Medulla oblongata (tissue), 1 donor: ENCODE data around the gene MCFD2.
"Not testable (repeated sequence)": the region's sequence is repeated elsewhere in the genome, so short reads cannot be mapped to it uniquely, and the experiment has no call there.

ENCODE experiments used
- DNase-seq: peaks from one replicate; pipeline ENCODE4 v3.0.0-alpha.2; 2015; ENCODE audit errors: extremely low spot score

The MCFD2 gene

DNA sequence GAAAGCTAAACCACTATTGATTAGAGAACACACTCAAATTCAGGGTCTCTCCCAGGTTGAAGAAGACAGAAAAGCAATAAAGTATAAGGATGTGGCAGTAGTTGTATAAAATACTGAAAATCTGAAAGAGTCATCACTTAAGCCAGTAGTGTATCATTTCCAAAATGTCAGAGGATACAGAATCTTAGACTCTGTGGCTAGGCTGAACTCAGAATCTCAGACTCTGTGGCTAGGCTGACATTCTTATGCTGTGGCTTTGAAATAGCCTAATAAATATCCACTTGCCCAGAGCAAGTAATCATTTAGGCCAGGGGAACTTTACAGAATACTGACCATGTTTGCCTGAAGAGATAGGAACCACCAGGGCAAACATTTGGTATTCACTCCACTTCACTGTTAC is 13.1 kb downstream of the MCFD2 start:
- no peak for DNase-seq

DNA sequence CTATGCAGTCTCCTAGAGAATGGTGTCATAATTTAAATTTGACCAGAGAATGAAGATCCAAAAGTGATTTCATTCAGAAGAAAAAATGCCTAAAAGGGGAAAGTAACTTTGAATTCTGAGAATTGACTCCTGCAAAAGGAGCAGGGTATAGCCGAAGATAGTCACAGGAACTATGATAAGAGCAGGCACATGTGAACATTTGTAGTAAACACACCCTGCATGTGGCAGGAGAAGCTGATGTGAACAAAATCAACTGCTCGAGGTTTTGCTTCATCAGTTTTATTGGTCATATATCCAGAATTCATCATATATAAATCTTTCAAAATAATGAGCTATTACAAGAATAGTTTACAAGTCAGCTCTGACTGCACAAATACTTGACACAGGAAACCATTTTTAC is 14.0 kb downstream of the MCFD2 start:
- no peak for DNase-seq

DNA sequence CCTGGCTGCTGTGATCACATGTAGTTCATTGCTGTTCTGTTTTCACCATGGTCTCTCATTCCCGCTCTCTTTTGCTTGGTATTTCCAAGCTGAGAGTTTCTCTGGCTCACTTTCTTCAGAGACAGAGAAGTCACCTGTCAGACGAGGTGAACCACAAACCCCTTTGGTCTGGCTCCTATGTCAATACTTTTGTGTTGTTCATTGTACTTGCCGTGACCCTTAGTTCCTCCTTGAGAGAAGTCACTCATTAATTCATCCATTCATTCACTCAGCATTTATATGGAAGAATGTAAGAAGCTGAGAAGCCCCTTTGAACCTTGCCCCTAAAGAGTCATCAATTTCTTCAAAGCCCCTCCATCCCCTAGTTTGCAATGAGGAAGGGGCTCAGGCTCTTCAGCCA is 15.2 kb downstream of the MCFD2 start:
- no peak for DNase-seq

DNA sequence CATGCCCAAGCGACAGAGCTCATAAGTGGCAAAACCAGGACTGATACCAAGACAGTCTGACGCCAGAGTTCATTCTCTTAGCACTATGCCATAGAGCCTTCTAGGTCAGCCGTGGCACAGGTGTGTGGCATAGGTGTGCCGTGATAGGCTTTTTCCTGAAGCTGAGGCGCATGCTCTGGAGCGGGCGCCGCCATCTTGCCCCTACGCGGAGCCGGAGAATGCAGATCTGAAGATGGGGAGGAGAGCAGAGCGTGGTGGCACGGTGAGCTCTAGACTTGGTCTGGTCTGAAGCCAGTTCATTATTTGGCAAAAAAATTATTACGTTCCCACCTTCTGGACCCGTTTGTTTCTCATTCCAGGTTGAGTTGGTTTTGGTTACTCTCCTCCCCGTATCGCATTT is 16.6 kb downstream of the MCFD2 start:
- no peak for DNase-seq

DNA sequence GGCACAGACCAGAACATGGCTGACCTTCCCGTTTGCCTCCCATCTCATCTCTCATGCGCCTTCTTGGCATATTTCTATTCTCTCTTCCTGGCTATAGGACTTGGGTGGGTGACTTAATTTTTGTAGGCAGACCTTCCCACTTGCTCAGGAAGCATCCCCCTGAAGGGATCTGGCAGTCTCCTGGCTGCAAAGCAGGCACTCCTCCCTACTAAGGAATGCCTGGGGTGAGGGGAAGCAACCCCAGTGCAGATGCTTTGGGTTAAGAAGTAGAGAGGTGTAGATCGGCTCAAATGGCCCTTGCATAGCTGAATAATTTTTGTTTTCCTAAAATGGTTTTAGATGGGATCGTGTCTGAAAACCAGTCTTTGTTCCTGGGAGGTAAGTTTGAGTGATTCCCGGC is 17.6 kb downstream of the MCFD2 start:
- DNase-seq: no peak

DNA sequence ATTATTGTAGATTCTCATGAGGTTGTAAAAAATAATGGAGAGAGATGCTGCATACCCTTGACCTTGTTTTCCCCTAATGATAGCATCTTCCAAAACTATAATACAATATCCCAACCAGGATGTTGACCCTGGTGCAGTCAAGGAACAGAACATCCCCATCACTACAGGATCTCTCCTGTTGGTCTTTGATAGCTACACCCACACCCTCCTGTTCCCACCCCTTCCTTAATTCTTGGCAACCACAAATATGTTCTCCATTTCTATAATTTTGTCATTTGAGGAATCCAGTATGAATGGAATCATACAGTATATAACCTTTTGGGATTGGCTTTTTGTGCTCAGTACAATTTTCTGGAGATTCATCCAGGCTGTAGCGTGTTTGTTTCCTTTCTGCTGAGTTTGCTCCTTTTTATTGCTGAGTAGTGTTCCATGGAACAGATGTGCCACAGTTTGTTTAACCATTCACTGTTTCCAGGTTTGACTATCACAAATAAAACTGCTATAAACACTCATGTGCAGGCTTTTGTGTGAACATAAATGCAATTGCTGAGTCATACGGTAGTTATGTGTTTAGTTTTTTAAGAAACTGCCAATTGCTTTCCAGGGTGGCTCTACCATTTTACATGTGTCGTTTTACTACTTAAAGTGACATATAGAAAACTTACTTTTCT is 22.2 kb downstream of the MCFD2 start:
- no peak for DNase-seq

DNA sequence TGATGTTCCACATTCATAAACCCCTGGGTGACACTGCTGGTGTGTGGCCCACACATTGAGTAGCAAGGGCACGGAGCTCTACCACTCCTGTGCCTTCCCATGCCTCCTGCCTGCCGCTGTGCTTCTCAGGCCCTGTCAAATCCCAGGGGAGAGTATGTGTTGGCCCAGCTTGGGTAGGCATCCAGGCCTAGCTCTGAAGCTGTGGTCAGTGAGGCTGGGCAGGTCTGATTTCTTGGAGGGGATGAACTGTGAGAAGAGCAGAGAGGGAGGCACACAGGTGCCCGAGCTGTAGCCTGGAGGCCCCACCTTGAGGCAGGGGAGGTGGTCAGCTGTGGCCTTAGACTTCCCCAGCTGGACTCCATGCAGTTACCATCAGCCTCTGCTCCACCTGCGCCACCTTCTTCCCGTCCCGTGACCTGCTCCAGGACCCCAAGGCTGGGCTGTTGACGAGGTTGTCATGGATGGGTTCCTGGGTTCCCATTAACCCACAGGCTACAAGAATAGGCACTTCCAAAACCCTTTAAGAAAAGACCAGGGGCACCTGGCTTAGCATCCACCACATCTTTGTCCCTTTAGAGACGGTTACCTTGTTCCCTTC is 23.6 kb downstream of the MCFD2 start:
- no peak for DNase-seq

DNA sequence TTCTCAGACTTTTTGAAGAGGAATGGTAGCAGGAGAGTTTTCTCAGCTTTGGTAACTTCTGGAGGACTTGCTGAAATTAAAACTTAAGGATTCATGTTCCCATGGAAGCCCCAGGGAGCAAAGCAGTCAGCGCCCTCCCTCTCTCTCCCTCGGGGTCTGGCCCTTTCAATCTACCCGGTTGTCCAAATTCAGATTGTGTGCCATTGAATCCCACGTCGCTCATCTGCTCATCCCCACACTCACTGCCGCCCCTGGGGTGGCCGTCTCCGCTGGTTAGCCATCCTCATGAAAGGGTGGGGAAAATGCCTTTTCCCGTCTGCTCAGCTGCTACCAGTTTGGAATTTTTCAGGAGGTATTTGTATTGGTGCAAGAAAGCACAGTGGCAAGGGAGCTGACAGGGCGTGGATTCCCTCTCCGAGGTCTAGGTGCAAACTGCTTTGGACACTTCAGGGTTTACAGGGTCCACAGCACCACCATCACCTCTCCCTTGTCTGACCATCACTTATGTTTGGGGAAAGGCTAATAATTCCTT is 27.1 kb downstream of the MCFD2 start:
- DNase-seq: no peak

DNA sequence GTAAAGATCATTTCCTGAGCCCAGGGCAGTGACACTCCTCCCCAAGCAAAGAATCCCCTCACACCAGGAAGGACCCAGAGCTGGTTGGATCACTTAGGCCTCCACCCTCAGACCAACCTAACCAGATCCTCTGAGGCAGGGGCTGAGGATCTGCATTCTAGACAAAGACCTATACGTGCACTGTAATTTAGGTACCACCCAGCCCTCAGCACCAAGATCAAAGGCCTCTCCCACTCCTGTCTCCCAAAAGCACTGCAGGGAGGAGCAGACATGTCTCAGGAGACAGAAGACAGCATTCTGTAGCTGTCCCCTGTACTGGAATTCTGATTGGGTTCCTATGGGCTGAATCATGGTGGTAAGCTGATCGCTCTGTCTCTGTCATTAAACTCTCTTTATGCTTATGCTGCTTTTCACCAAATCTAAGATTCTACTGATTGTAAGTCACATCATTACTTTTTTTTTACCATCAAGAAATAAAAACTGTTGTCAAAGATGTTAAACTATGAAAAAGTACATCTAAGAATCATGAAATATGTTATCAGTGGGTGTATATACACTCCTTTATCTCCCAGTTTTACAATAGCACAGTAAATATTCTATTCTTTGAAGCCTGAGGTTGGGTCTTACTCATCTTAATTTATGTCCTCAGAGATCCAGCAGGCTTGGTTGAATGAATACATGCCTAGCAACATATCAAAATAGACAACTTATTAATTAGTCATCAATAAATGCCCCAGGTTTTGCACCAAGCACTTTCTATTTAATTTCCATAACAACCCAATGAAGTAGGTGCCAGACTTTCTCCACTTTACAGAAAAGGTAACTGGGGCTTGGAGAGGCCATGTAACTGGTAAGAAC is 28.3 kb downstream of the MCFD2 start:
- DNase-seq: no peak

DNA sequence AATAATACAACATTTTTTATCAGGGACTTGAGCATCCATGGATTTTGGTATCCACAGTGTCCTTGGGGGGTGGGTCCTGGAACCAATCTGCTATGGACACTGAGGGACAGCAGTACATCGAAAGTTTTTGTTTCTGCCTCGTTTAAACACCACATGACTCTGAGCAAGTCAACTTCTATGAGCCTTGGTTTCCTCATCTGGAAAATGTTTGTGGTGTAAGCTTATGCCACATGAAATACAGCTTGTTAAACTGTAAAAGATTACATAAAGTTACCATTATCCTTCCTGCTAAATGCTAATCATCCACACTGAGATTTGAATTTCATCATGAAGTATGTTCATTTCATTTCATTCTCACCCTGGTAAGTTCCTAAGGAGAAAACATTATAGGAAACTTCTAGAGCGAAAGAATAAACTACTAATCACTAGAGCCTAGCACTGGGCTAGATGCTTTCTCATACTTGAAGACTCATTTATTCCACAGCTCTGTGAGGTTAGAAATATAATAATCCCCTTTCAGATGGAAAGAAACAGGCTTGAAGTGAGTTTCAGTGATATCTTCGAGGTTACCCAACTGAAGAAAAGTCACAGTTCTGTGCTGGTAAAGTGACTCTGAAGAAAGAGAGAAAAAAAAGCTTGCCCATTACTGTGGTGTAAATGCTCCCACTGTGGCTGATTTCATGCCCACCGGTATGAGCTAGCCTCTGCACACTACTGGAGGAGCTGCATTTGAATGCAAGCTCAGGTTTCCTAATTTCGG is 29.2 kb downstream of the MCFD2 start:
- DNase-seq: no peak

DNA sequence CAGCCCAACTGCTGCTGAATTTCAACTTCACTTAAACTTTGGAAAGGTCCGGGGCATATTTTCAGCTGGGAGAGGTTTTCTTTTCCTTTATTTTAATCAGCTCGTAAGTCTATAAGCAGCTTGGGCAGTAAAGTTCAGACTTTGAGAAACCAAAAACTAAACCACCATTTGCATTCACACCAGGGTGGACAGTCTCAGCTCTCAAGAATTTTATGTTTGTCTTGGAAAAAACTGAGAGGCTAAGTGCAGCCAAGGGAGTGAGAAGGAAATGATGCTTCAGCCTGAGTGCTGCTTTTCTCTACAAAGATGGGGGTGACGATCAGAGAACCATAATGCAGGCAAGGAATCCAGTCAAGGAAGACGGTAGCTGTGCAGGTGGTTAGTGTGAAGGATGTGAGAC is 30.2 kb downstream of the MCFD2 start:
- no peak for DNase-seq

DNA sequence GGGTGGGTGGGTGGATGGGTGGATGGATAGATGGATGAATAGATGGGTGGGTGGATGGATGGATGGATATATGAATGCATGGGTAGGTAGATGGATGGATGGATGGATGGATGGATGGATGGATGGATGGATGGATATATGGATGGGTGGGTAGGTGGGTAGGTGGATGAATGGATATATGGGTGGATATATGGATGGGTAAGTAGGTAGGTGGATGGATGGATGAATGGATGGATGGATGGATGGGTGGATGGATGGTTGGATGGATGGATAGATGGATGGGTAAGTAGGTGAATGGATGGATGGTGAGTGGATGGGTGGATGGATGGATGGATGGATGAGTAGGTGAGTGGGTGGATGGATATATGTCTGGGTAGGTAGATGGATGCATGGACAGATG is 36.1 kb downstream of the MCFD2 start:
- DNase-seq: no peak

DNA sequence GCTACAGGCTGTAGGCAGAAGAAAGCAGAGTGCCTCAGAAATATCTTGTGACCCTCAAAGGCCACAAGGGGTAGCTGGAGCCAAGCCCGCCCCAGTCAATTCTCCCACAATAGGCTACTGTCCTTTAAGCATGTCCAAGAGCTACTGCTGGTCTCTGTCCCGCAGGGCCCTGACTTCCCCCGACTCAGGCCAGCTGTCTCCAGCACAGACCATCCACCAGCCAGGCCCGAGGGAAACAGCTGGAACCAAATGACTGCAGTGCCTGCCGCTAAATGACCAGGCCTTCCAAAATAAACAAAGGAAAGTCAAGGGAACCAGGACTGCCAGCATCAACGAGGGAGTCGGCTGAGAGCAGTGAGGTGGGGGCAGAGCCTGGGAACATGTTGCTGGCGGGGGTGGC is 36.7 kb downstream of the MCFD2 start:
- peak; percentile 84 for DNase-seq

DNA sequence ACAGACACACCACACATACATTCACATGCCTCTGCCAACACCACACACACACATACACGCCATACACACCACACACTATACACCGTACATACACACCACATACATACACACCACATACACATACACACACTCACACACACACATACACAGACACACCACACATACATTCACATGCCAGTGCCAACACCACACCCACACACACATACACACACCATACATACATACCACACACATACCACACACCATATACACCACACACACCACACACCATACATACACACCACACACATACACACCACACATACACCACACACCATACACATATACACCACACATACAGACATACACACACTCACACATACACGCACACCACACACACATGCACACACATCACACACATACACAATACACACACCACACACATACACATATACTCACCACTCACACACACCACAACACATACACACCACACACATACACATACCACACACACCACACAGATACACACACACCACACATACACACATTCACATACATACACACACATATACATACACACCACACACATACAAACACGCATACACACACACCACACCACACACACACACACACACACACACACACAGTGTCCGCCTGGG is 37.2 kb downstream of the MCFD2 start:
- no peak for DNase-seq

DNA sequence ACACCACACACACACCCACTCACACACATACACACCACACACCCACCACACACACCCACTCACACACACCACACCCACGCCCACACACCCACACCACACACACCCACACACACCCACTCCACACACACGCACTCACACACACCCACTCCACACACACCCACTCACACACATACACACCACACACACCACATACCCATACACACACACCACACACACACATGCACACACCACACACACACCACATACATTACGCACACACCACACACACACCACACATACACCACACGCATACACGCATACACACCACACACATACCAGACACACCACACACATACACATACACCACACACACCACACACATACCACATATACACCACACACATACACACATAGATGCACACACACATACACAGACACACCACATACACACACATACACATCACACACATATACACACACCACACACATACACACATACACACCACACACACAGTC is 37.9 kb downstream of the MCFD2 start:
- DNase-seq: no peak

DNA sequence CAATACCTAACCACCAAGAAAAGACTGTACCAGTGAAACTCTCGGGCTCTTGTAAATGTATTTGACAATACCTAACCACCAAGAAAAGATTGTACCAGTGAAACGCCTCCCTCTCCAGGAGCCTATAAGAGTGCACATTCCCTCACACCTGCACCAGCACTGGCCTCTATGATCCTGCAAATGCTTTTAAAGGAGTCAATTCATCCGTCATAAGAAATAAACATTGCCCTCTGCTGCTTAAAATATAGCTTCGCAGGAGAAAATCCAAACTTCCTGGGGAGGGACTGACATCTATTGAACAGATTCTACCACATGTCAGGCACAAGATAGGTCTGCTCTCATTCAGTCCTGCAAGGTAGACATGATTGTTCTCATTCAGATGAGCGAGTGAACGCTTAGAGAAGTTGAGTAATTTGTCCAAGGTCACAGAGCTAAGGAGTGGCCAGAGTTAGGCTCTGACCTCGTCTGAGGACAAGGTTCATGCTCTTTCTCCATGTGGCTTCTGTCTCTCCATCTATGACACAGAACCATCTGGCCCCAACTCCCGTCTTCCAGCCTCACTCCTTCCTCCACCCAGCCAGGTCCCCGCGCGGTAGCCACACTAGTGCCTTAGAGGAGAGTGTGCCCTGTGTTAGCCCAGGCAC is 38.7 kb downstream of the MCFD2 start:
- peak; percentile 60 for DNase-seq

DNA sequence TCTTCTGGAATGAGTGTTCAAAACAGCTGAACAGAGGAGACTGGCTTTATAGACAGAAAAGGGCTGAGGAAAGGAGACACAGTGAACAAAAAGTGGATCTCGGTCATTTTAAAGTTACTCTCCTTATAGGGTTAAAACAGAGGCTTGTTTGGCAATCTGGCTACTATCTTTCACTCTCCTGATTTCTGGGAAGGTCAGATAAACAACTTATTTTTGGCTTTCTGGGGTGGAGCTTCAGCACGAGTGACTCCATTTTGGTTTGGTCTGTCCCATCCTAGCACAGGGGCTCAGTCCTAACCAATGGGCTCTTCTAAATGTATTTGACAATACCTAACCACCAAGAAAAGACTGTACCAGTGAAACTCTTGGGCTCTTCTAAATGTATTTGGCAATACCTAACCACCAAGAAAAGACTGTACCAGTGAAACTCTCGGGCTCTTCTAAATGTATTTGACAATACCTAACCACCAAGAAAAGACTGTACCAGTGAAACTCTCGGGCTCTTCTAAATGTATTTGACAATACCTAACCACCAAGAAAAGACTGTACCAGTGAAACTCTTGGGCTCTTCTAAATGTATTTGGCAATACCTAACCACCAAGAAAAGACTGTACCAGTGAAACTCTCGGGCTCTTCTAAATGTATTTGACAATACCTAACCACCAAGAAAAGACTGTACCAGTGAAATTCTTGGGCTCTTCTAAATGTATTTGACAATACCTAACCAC is 39.5 kb downstream of the MCFD2 start:
- not testable (repeated sequence) for DNase-seq

DNA sequence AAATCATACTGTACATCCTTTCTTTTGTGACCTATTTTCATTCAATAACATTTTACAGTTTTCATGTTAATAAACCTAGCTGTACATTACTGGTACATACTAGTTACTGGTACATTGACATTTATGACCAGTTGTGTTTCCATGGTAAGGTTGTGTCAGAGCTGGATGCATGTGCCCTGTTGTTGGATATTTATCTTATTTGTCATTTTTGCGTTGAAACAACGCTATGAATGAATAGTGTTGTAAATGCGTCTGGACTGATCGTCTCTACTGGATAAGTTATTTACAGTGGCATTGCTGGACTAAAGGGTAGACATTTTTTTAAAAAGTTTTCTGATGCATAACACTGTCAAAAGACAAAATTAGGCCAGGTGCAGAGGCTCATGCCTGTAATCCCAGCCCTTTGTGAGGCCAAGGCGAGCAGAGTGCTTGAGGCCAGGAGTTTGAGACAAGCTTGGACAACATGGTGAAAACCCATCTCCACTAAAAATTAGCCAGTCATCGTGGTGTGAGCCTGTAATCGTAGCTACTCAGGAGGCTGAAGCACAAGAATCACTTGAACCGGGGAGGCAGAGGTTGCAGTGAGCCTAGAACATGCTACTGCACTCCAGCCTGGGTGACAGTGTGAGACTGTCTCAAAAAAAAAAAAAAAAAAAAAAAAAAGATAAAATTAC is 40.2 kb downstream of the MCFD2 start:
- DNase-seq: no peak

DNA sequence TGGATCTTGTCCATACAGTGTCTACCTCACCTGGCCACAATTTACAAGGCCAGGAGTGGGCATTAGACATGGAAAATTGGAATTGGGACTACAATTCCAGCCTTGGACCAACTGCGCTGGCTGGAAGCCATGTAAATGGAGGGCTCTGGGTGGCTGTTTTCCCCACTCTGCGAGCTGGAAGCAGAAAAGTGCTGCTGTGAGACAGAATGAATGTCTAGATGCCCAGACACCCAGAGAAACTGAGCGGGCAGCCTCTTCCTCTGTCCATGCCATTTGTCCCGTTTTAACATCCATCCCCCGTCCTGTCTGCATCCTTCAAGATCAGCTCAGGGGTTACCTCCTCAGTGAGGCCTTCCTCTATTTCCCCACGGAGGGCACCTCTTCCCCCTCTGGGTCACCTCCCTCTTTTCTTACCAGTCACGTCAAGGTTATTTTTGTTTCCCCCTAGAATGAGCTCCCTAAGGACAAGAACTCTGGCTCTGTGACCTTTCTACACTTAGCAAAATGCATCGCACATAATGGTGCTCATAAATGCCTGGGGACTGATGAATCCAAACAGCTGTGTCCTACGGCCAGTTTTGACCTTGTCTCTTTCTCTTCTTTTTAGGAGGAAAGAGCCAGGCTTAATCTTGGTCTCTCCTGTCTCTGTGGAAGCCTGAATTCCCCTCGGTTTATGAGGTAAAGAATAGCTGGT is 41.2 kb downstream of the MCFD2 start:
- no peak for DNase-seq
